Stimulated activated CD4-positive, alpha-beta T cell treated with anti-CD3 and anti-CD28 coated beads, Interleukin-2, amount 100 ng/mL, for 4 hours (primary cell): Measurements from ENCODE around the gene STRN4.
A peak's percentile ranks its signal among the peaks of the same experiment; 100 is the strongest.

ENCODE experiments used
- DNase-seq: peaks from one replicate; pipeline ENCODE4 v3.0.0-alpha.2; 2020; ENCODE audit warnings: low read depth

Gene STRN4

GRCh38 chr19:46742926-46743480 is 3.2 kb downstream of the STRN4 start:
- DNase-seq: no peak

DNA sequence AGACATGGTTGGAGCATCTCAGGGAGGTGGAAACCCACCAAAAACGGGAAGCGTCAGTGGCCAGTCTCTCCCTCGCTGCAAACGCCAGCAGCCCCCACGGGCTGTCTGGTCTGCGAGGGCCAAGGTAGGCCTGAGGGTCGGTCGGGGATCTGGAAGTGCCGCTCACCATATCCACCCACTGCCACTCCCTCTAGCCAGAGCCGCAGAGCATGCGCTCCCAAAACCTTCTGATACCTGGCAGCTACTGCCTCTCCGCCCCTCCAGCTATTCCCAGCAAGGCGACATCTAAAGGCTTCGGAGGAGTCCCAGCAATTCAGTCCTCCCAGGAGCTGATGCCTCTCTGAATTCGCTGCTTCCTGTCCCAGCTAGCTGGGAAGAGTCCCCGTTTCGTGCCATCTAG is 4.8 kb downstream of the STRN4 start:
- no peak for DNase-seq

DNA sequence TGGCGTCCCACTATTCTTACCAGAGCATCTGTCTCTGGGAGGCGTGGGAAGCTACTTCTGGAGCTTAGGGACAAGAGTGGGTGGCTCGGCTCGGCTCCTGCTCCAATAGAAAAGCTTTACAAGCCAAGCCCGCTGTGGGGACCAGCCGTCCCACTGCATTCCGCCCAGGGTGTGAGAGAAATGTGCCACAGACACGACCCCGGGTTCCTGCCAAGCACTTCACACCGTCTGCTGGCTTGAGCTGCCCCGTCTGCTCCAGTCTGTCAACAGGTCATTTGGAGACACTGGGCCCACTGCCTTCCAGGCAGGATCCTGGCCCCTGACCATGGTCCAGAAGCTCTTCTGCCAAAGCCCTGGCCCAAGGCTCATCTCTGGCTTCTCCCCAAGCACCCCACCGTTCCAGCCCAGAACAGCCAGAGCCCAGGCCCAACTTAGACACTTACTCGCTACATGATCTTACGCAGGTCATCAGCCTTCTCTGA is 6.9 kb downstream of the STRN4 start:
- no peak for DNase-seq

- DNase-seq: no peak
Observed at GRCh38 chr19:46737761-46738171, 8.5 kb downstream of the STRN4 start.

DNA sequence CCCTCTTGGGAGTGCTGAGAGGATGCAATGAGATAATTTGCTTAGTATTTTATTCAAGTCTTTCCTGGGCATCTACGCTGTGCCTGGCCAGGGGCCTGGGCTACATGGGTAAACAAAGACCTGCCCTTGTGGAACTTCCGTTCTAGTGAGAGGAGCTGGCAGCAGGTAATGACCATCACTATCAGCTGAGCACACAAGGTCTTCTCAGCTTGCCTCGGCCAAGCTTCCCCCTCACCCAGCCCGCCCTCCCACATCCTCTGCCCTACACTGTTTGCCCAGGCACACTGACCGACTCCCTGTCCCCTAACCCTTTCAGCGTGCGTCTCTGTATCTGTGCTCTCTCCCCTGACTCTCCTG is 9.0 kb downstream of the STRN4 start:
- no peak for DNase-seq

GRCh38 chr19:46736531-46737297 is 9.5 kb downstream of the STRN4 start:
- no peak for DNase-seq

- DNase-seq: no peak
Observed at GRCh38 chr19:46733690-46734292, 12.5 kb downstream of the STRN4 start.

GRCh38 chr19:46732966-46733689 is 13.1 kb downstream of the STRN4 start:
- DNase-seq: no peak

GRCh38 chr19:46732172-46732938 is 13.9 kb downstream of the STRN4 start:
- DNase-seq: no peak

- DNase-seq: no peak
Observed at GRCh38 chr19:46731584-46731983, 14.7 kb downstream of the STRN4 start.

DNA sequence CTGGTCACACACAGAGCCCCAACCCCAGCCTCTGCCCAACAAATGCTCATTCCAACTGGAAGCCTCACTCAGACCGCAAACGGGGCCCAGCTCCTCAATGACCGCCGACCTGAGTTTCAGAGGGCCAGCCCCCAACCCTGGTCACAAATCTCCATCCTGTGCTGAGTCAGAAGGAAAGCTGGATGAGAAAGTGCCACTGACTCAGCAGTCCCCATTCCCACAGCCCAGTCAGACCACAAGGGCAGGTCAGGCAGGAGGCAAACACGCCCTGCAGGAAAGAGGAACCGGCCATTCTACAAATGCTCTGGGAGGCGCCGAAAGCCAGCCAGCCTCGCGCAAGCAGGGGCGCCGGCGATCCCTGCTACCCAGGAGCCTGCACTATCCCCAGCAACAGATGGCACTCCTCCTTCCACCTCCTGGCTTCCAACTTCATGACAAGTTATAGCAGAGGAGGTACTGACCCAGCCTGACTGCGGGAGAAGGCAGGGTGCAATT is 15.2 kb downstream of the STRN4 start:
- DNase-seq: no peak

GRCh38 chr19:46730595-46730994 is 15.7 kb downstream of the STRN4 start:
- DNase-seq: no peak

DNA sequence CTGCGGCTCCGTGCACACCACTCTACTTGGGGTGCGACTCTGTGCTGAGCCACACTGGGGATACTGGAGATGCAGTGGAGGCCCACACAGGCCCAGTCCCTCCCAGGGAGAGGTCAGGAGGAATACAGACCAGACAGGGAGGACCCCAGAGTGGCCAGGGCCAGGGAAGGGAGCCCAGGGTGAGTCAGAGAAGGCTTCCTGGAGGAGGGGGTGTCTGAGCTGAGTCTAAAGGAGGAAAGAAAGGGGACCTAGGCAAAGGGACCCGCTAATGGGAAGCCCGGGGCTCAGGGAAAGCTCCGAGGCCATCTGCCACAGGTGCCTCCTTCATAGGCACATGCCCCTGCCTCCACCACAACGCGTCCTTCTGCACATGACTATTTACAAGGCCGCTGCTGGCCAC is 16.1 kb downstream of the STRN4 start:
- no peak for DNase-seq

GRCh38 chr19:46729696-46730095 is 16.6 kb downstream of the STRN4 start:
- no peak for DNase-seq

GRCh38 chr19:46728693-46729339 is 17.4 kb downstream of the STRN4 start:
- DNase-seq: peak; percentile 66

- no peak for DNase-seq
Observed at GRCh38 chr19:46728208-46728607, 18.0 kb downstream of the STRN4 start.

GRCh38 chr19:46727757-46728156 is 18.5 kb downstream of the STRN4 start:
- no peak for DNase-seq

GRCh38 chr19:46726971-46727501 is 19.2 kb downstream of the STRN4 start:
- DNase-seq: no peak

- DNase-seq: no peak
Observed at GRCh38 chr19:46726551-46726950, 19.7 kb downstream of the STRN4 start.

DNA sequence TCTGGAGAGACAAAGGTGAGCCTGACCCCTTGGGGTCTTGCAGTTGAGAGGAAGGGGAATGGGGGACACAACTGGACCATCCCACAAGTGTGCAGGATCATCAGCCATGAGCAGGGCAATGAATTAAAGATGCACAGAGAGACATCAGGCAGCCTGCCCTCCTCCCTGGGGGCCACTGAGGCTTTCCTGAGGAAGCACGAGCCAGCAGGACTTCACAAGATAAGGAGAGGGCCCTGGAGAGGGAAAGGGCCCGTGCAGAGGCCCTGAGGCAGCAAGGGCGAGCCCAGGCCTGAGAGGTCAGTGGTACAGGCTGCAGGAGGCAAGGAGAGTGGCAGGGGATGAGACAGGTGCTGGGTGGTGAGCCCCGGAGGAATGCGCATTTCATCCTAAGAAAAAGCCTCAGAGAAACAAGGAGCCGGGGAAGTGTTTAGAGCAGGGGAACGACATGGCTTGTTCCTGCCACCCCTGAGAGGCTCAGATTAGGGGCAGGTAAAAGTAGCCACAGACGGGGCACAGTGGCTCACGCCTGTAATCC is 20.3 kb downstream of the STRN4 start:
- DNase-seq: no peak
